Endodermal cell (in vitro differentiated cells): ENCODE measurements around the gene YPEL4. TPM values are rescaled to one million over a fixed set of nuclear protein-coding genes. Genes with fewer than 3 reads are reported as not detected.

ENCODE experiments used
- DNase-seq: peaks from one replicate; pipeline ENCODE4 v3.0.0-alpha.2; 2017
- H3K27ac ChIP-seq: 2 replicates; pipeline ENCODE4 v1.5.1; 2013; ENCODE audit warnings: mild to moderate bottlenecking, low read depth, low read length, moderate library complexity
- H3K27me3 ChIP-seq: 2 replicates; pipeline ENCODE4 v1.6.1; 2013; ENCODE audit warnings: mild to moderate bottlenecking, low read length, moderate library complexity; ENCODE audit not compliant: insufficient read depth, control insufficient read depth, poor library complexity, severe bottlenecking
- H3K36me3 ChIP-seq: 2 replicates; pipeline ENCODE4 v1.7.0; 2013; ENCODE audit warnings: mild to moderate bottlenecking, low read length, moderate library complexity; ENCODE audit not compliant: control insufficient read depth, insufficient read depth
- H3K4me1 ChIP-seq: one replicate; pipeline ENCODE4 v1.7.0; 2013; ENCODE audit warnings: low read length; ENCODE audit not compliant: control insufficient read depth, insufficient read depth
- H3K4me3 ChIP-seq: 2 replicates; pipeline ENCODE4 v1.5.1; 2013; ENCODE audit warnings: mild to moderate bottlenecking, low read length, moderate library complexity
- H3K9ac ChIP-seq: 2 replicates; pipeline ENCODE4 v1.6.1; 2013; ENCODE audit warnings: mild to moderate bottlenecking, low read length, moderate library complexity; ENCODE audit not compliant: poor library complexity, severe bottlenecking; ENCODE audit errors: extremely low read depth
- H3K9me3 ChIP-seq: 2 replicates; pipeline ENCODE4 v1.6.1; 2013; ENCODE audit warnings: mild to moderate bottlenecking, low read length, moderate library complexity; ENCODE audit not compliant: control insufficient read depth
- H3K27ac Mint-ChIP-seq: 2 replicates; pipeline ENCODE4 v1.8.0; 2020; ENCODE audit warnings: mixed read lengths
- H3K27me3 Mint-ChIP-seq: 2 replicates; pipeline ENCODE4 v1.8.0; 2021; ENCODE audit warnings: mild to moderate bottlenecking, mixed read lengths; ENCODE audit not compliant: insufficient read depth
- H3K36me3 Mint-ChIP-seq: 2 replicates; pipeline ENCODE4 v1.8.0; 2020; ENCODE audit warnings: low read depth, mixed read lengths
- H3K4me1 Mint-ChIP-seq: 2 replicates; pipeline ENCODE4 v1.8.0; 2020; ENCODE audit warnings: mixed read lengths
- H3K4me3 Mint-ChIP-seq: 2 replicates; pipeline ENCODE4 v1.8.0; 2020; ENCODE audit warnings: mild to moderate bottlenecking, moderate library complexity, mixed read lengths
- H3K9me3 Mint-ChIP-seq: 2 replicates; pipeline ENCODE4 v1.8.0; 2020; ENCODE audit warnings: mild to moderate bottlenecking, mixed read lengths
- WGBS, 2 experiments: methylation state at CpG; one replicate each; pipeline versions ENCODE4 v1.1.5 to v1.1.7; 2013; ENCODE audit warnings: missing lambda C conversion rate in 2 of 2, mixed read lengths in 1 of 2; ENCODE audit not compliant: insufficient coverage in 1 of 2, insufficient read length in 1 of 2; 5-methylcytosine and 5-hydroxymethylcytosine counted together
- total RNA-seq, 2 donors: library from RNA; stranded (reverse); fragmentation: NEBNext Ultra II Directional in 1 of 2; extraction: Animal tissue kit (Norgen Biotek cat#: 25700) in 1 of 2; gene quantifications; 2 replicates in 1 of 2; 3 replicates in 1 of 2; pipeline ENCODE4 v1.2.1, GENCODE V29; 2021
- TF ChIP-seq, protein P1 (sequence below): fragments of 200-600 bp; sonication (generic); conservative IDR thresholded peaks from 2 replicates; pipeline ENCODE4 v1.5.0; 2021; ENCODE audit warnings: antibody characterized with exemption, mild to moderate bottlenecking

Gene YPEL4
- total RNA-seq, 2 donors from 2014 or later: not detected

DNA sequence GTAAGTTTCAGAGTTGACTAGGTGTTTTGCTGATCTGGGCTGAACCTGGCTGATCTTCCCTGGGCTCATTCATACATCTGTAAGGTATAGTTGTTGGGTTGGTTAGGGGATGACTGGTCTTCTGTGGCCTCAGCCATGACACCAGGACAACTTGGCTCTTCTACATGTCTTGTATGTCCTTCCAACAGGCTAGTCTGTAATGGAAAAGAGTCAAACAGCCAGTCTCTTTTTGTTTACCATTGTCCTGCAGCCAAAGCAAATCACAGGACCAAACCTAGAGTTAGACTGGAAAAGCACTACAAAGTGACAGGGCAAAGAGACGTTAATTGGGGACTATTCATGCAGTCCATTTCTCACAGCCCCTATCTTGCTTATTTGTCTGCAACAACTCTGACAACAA, 34.4 kb downstream of the YPEL4 start:
- H3K27me3 Mint-ChIP-seq: no peaks in the 10 kb centered on the region
- H3K27ac ChIP-seq: no peak overlapping the region
- DNase-seq: no peak
- no peak overlapping the region for H3K4me3 ChIP-seq
- H3K4me1 ChIP-seq: no peaks in the 10 kb centered on the region
- peaks cover 9% of the 10 kb centered on the region for H3K9me3 Mint-ChIP-seq
- H3K27ac Mint-ChIP-seq: no peak overlapping the region
- TF ChIP-seq, protein P1, sequence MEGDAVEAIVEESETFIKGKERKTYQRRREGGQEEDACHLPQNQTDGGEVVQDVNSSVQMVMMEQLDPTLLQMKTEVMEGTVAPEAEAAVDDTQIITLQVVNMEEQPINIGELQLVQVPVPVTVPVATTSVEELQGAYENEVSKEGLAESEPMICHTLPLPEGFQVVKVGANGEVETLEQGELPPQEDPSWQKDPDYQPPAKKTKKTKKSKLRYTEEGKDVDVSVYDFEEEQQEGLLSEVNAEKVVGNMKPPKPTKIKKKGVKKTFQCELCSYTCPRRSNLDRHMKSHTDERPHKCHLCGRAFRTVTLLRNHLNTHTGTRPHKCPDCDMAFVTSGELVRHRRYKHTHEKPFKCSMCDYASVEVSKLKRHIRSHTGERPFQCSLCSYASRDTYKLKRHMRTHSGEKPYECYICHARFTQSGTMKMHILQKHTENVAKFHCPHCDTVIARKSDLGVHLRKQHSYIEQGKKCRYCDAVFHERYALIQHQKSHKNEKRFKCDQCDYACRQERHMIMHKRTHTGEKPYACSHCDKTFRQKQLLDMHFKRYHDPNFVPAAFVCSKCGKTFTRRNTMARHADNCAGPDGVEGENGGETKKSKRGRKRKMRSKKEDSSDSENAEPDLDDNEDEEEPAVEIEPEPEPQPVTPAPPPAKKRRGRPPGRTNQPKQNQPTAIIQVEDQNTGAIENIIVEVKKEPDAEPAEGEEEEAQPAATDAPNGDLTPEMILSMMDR: no peak
- no peak overlapping the region for H3K9ac ChIP-seq
- peaks cover 2% of the 10 kb centered on the region for H3K36me3 ChIP-seq
- H3K4me1 Mint-ChIP-seq: no peaks in the 10 kb centered on the region
- H3K9me3 ChIP-seq: peaks cover 10% of the 10 kb centered on the region
- no peak overlapping the region for H3K4me3 Mint-ChIP-seq
- 89 to 92% methylated on average over 1 of the region's 1 CpG for WGBS, 2 experiments
- H3K36me3 Mint-ChIP-seq: peaks cover 36% of the 10 kb centered on the region
- H3K27me3 ChIP-seq: no peaks in the 10 kb centered on the region

- no peaks in the 10 kb centered on the region for H3K27me3 Mint-ChIP-seq
- H3K9ac ChIP-seq: no peak overlapping the region
- H3K4me3 ChIP-seq: no peak overlapping the region
- WGBS, 2 experiments: 80 to 96% methylated on average over 4 to 10 of the region's 10 CpGs
- peaks cover 2% of the 10 kb centered on the region for H3K9me3 Mint-ChIP-seq
- H3K27me3 ChIP-seq: no peaks in the 10 kb centered on the region
- no peak overlapping the region for H3K27ac ChIP-seq
- no peaks in the 10 kb centered on the region for H3K4me1 ChIP-seq
- peaks cover 41% of the 10 kb centered on the region for H3K36me3 Mint-ChIP-seq
- no peak overlapping the region for H3K4me3 Mint-ChIP-seq
- peaks cover 2% of the 10 kb centered on the region for H3K36me3 ChIP-seq
- TF ChIP-seq, protein P1: no peak
- no peak overlapping the region for H3K27ac Mint-ChIP-seq
- H3K9me3 ChIP-seq: peaks cover under 1% of the 10 kb centered on the region
- DNase-seq: no peak
- peaks cover 6% of the 10 kb centered on the region for H3K4me1 Mint-ChIP-seq
These were observed 35.4 kb downstream of the YPEL4 start for GRCh38 chr11:57614234-57614772.

DNA sequence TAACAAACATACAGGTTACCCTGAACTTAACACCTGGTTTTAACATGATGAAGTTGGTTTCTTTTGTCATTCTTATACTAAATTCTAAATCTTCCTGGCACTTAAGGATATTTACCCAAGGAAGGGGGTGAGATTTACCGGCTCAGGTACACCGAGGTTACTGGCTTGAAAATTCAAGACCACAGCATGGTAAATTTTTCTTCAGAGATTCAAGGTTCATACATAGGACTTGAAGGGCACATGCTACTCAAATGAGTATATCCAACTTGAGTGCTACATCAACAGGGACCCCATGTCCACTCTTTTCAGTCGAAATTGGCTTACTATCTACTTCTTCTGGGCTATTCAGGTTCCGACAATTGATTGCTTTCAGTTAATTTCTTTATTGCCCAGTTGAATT, 39.5 kb downstream of the YPEL4 start:
- no peaks in the 10 kb centered on the region for H3K27me3 ChIP-seq
- H3K36me3 ChIP-seq: peaks cover 6% of the 10 kb centered on the region
- H3K27ac ChIP-seq: no peak overlapping the region
- TF ChIP-seq, protein P1: no peak
- no peak overlapping the region for H3K27ac Mint-ChIP-seq
- H3K4me3 Mint-ChIP-seq: no peak overlapping the region
- no peak overlapping the region for H3K9ac ChIP-seq
- no peaks in the 10 kb centered on the region for H3K9me3 ChIP-seq
- DNase-seq: no peak
- H3K4me3 ChIP-seq: no peak overlapping the region
- no peaks in the 10 kb centered on the region for H3K9me3 Mint-ChIP-seq
- H3K4me1 Mint-ChIP-seq: peaks cover 6% of the 10 kb centered on the region
- 88 to 92% methylated on average over 4 of the region's 4 CpGs for WGBS, 2 experiments
- H3K27me3 Mint-ChIP-seq: no peaks in the 10 kb centered on the region
- H3K36me3 Mint-ChIP-seq: peaks cover 53% of the 10 kb centered on the region
- H3K4me1 ChIP-seq: no peaks in the 10 kb centered on the region
